Caco-2 (cell line): Measurements from ENCODE around the gene DSP. TPM values are rescaled to one million over a fixed set of nuclear protein-coding genes. Genes with fewer than 3 reads are reported as not detected.

Source experiments
- BruUV-seq: library from RNA; stranded (reverse); fragments of 400-500 nt; replicated peaks from 2 replicates; lab custom pipeline; 2021; lab: Mats Ljungman, UMichigan
- CTCF ChIA-PET: fragments of 300-600 bp; sonication (Branson Sonifier 250); formaldehyde crosslinking; loops from one replicate; lab custom pipeline; 2022; ENCODE audit warnings: antibody characterized with exemption; lab: Charles Lee
- POLR2A ChIA-PET: fragments of 300-600 bp; sonication (Branson Sonifier 250); formaldehyde crosslinking; loops from one replicate; lab custom pipeline; 2022; ENCODE audit warnings: antibody characterized with exemption; lab: Charles Lee
- DNase-seq, 2 experiments: peaks; one replicate each; pipeline versions ENCODE4 v3.0.0 to v3.0.0-alpha.2; 2020 to 2022
- H3K27me3 ChIP-seq: replicated peaks from 2 replicates; pipeline ENCODE4 v1.6.0; 2011; ENCODE audit warnings: low read length; ENCODE audit not compliant: control insufficient read depth, insufficient read depth
- H3K36me3 ChIP-seq: 2 replicates; pipeline ENCODE4 v1.5.1; 2011; ENCODE audit warnings: low read length; ENCODE audit not compliant: control insufficient read depth, insufficient read depth
- H3K4me1 ChIP-seq: fragments of 250-450 bp; sonication (Bioruptor Pico); 2 replicates; pipeline ENCODE4 v1.5.1; 2020; ENCODE audit warnings: mild to moderate bottlenecking
- H3K4me3 ChIP-seq: 2 replicates; pipeline ENCODE4 v1.5.1; 2011; ENCODE audit warnings: low read depth, mild to moderate bottlenecking, control low read depth, low read length
- H3K9me3 ChIP-seq: fragments of 250-450 bp; sonication (Bioruptor Pico); 2 replicates; pipeline ENCODE4 v1.5.1; 2020; ENCODE audit warnings: mild to moderate bottlenecking, moderate library complexity
- H3K27ac Mint-ChIP-seq: one replicate; pipeline ENCODE4 v1.8.0; 2022; ENCODE audit warnings: mixed read lengths; ENCODE audit not compliant: unreplicated experiment
- H3K27me3 Mint-ChIP-seq: one replicate; pipeline ENCODE4 v1.8.0; 2022; ENCODE audit warnings: mixed read lengths; ENCODE audit not compliant: insufficient read depth, unreplicated experiment
- H3K36me3 Mint-ChIP-seq: one replicate; pipeline ENCODE4 v1.8.0; 2022; ENCODE audit warnings: mild to moderate bottlenecking, mixed read lengths; ENCODE audit not compliant: insufficient read depth, unreplicated experiment
- H3K4me1 Mint-ChIP-seq: one replicate; pipeline ENCODE4 v1.8.0; 2022; ENCODE audit warnings: low read depth, mixed read lengths; ENCODE audit not compliant: unreplicated experiment
- H3K4me3 Mint-ChIP-seq: one replicate; pipeline ENCODE4 v1.8.0; 2022; ENCODE audit warnings: mild to moderate bottlenecking, moderate library complexity, mixed read lengths; ENCODE audit not compliant: unreplicated experiment
- H3K9me3 Mint-ChIP-seq: one replicate; pipeline ENCODE4 v1.8.0; 2022; ENCODE audit warnings: mixed read lengths; ENCODE audit not compliant: unreplicated experiment
- CTCF ChIP-seq, 2 experiments: fragments of 200-600 bp in 1 of 2; IDR thresholded peaks; 1 replicate in 1 of 2; 2 replicates in 1 of 2; pipeline versions ENCODE4 v1.5.1 to v1.8.0; 2011 to 2022; ENCODE audit warnings: antibody characterized with exemption in 1 of 2, control low read depth in 1 of 2, inconsistent platforms in 1 of 2, low read depth in 1 of 2, low read length in 1 of 2, mild to moderate bottlenecking in 1 of 2, moderate library complexity in 1 of 2; ENCODE audit not compliant: insufficient read depth in 1 of 2, severe bottlenecking in 1 of 2, unreplicated experiment in 1 of 2
- intact Hi-C: fragments of 100-400 bp; cut with micrococcal nuclease; formaldehyde crosslinking; loops from one replicate; pipeline ENCODE4 v1.10.0; 2022; ENCODE audit not compliant: unreplicated experiment
- total RNA-seq: library from RNA; stranded (reverse); gene quantifications from 2 replicates; pipeline ENCODE4 v1.2.3, GENCODE V29; 2022

The DSP gene
- total RNA-seq, 1 experiment from 2014 or later = 191 TPM

- no TSS peak for BruUV-seq
- no peaks in the 10 kb centered on the region for H3K36me3 ChIP-seq
- Mint-ChIP-seq H3K27me3 (no peaks in the 10 kb centered on the region), H3K36me3 (peaks cover 66% of the 10 kb centered on the region), H3K4me3 (peak overlapping the region; percentile 87), H3K9me3 (no peaks in the 10 kb centered on the region), H3K27ac (peak overlapping the region; percentile 19), H3K4me1 (peaks cover 48% of the 10 kb centered on the region)
- H3K27me3 ChIP-seq = no peaks in the 10 kb centered on the region
- POLR2A ChIA-PET = no interaction called here
- no peak for DNase-seq
- CTCF ChIA-PET = interaction anchor here (0.9 kb wide), 1 partner anchor 316 kb away, joined by 3 read pairs; no protein-coding TSS in a partner anchor
- intact Hi-C loops = no loop called here
- H3K4me3 ChIP-seq = no peak overlapping the region
- no peaks in the 10 kb centered on the region for H3K9me3 ChIP-seq
- peaks cover 32% of the 10 kb centered on the region for H3K4me1 ChIP-seq
- TF ChIP-seq CTCF (IDR thresholded peaks at IDR 0.05; ENCODE audit: insufficient read depth in 1 of 2, low read depth in 1 of 2, low read length in 1 of 2, severe bottlenecking in 1 of 2, unreplicated experiment in 1 of 2) = no peak
Measured at GRCh38 chr6:7591770-7592169, 50.3 kb downstream of the DSP start.

- H3K4me1 Mint-ChIP-seq = peaks cover 36% of the 10 kb centered on the region
- peaks cover 27% of the 10 kb centered on the region for H3K4me1 ChIP-seq
- H3K4me3 Mint-ChIP-seq = no peak overlapping the region
- DNase-seq = no peak
- no peaks in the 10 kb centered on the region for H3K9me3 ChIP-seq
- intact Hi-C loops = no loop called here
- no peaks in the 10 kb centered on the region for H3K27me3 ChIP-seq
- H3K36me3 Mint-ChIP-seq = peaks cover 59% of the 10 kb centered on the region
- TF ChIP-seq CTCF (IDR thresholded peaks at IDR 0.05; ENCODE audit: insufficient read depth in 1 of 2, low read depth in 1 of 2, low read length in 1 of 2, severe bottlenecking in 1 of 2, unreplicated experiment in 1 of 2) = no peak
- H3K36me3 ChIP-seq = no peaks in the 10 kb centered on the region
- H3K4me3 ChIP-seq = no peak overlapping the region
- H3K27me3 Mint-ChIP-seq = no peaks in the 10 kb centered on the region
- ChIA-PET CTCF (no interaction called here), POLR2A (no interaction called here)
- BruUV-seq = no TSS peak
- H3K9me3 Mint-ChIP-seq = no peaks in the 10 kb centered on the region
- no peak overlapping the region for H3K27ac Mint-ChIP-seq
Measured at GRCh38 chr6:7593229-7593628, 51.8 kb downstream of the DSP start.

- no peak for TF ChIP-seq CTCF (IDR thresholded peaks at IDR 0.05; ENCODE audit: insufficient read depth in 1 of 2, low read depth in 1 of 2, low read length in 1 of 2, severe bottlenecking in 1 of 2, unreplicated experiment in 1 of 2)
- no peaks in the 10 kb centered on the region for H3K27me3 Mint-ChIP-seq
- Histone ChIP-seq H3K9me3 (no peaks in the 10 kb centered on the region), H3K4me3 (no peak overlapping the region), H3K36me3 (no peaks in the 10 kb centered on the region), H3K4me1 (peaks cover 18% of the 10 kb centered on the region), H3K27me3 (no peaks in the 10 kb centered on the region)
- peaks cover 30% of the 10 kb centered on the region for H3K4me1 Mint-ChIP-seq
- POLR2A ChIA-PET = no interaction called here
- no peaks in the 10 kb centered on the region for H3K9me3 Mint-ChIP-seq
- intact Hi-C loops = no loop called here
- H3K27ac Mint-ChIP-seq = no peak overlapping the region
- CTCF ChIA-PET = no interaction called here
- BruUV-seq = no TSS peak
- DNase-seq = no peak
- no peak overlapping the region for H3K4me3 Mint-ChIP-seq
- peaks cover 61% of the 10 kb centered on the region for H3K36me3 Mint-ChIP-seq
Measured at GRCh38 chr6:7594579-7595125, 53.2 kb downstream of the DSP start.
